ENCODE measurements around the gene PIP5K1C. TPM values are rescaled to one million over a fixed set of nuclear protein-coding genes. Genes with fewer than 3 reads are reported as not detected.

The PIP5K1C gene
- total and polyA plus RNA-seq, 10 of the 15 experiments (the other 5 are each of a cell fraction or from before 2014, with no cell fraction given) = 0.39 to 19.6 (median 5.3) TPM

GRCh38 chr19:3736106-3736724 is 35.9 kb upstream of the PIP5K1C start:
- SMC1A ChIA-PET (ENCODE audit: uncharacterized antibody, unreplicated experiment) = no interaction called here
- H3K4me2 ChIP-seq (ENCODE audit: control insufficient read depth, insufficient read depth) = no peak overlapping the region
- FAIRE-seq = no peak
- no peak overlapping the region for H3K4me3 ChIP-seq
- H3K4me1 ChIP-seq (ENCODE audit: control insufficient read depth, insufficient read depth, low read length) = no peaks in the 10 kb centered on the region
- CTCF ChIA-PET = no interaction called here
- no peak overlapping the region for H2AFZ ChIP-seq (ENCODE audit: control insufficient read depth, low read depth, low read length)
- H3K79me2 ChIP-seq (ENCODE audit: control insufficient read depth, insufficient read depth, low read length) = no peaks in the 10 kb centered on the region
- ATAC-seq = no peak
- POLR2A ChIA-PET = no interaction called here
- no peaks in the 10 kb centered on the region for H3K9me3 ChIP-seq (replicated peaks; ENCODE audit: control insufficient read depth, insufficient read depth, low read length)
- no peaks in the 10 kb centered on the region for H3K36me3 ChIP-seq (ENCODE audit: control insufficient read depth in 2 of 2, insufficient read depth in 2 of 2, low read length in 1 of 2)
- 26% methylated on average over 21 of the region's 21 CpGs for WGBS (ENCODE audit: insufficient coverage, insufficient replicate concordance, low lambda C conversion rate, missing lambda C conversion rate)
- intact Hi-C loops (cut with micrococcal nuclease; ENCODE audit: unreplicated experiment) = no loop called here
- RAD21 ChIA-PET (ENCODE audit: unreplicated experiment) = no interaction called here
- no peak overlapping the region for H3K9ac ChIP-seq (ENCODE audit: control insufficient read depth, insufficient read depth, low read length)
- H3K27me3 ChIP-seq (replicated peaks in 1 of 2; ENCODE audit: control insufficient read depth in 2 of 2, insufficient read depth in 2 of 2, low read length in 1 of 2) = no peaks in the 10 kb centered on the region
- no peak for DNase-seq (ENCODE audit: low read depth, low spot score)
- no TSS peak for BruUV-seq (replicated peaks)
- no peaks in the 10 kb centered on the region for H4K20me1 ChIP-seq (ENCODE audit: control insufficient read depth, insufficient read depth)
- in situ Hi-C loops (cut with MboI) = no loop called here
- H3K27ac ChIP-seq (ENCODE audit: control insufficient read depth, insufficient read depth) = no peak overlapping the region
- no peak for TF ChIP-seq FOXK2 (IDR thresholded peaks at IDR 0.05)
- no peak for TF ChIP-seq POU2F2 (IDR thresholded peaks at IDR 0.05; ENCODE audit: borderline replicate concordance, low read depth, low read length)
- TF ChIP-seq SKIL (IDR thresholded peaks at IDR 0.05; ENCODE audit: low read depth, poor library complexity, severe bottlenecking) = no peak
- no peak for TF ChIP-seq MEF2A (IDR thresholded peaks at IDR 0.05; ENCODE audit: insufficient read depth, low read depth, low read length)
- no peak for TF ChIP-seq E4F1 (IDR thresholded peaks at IDR 0.05; ENCODE audit: borderline replicate concordance, partially characterized antibody)
- no peak for TF ChIP-seq RELA (IDR thresholded peaks at IDR 0.05; ENCODE audit: borderline replicate concordance, partially characterized antibody)
- no peak for TF ChIP-seq SIX5 (IDR thresholded peaks at IDR 0.05; ENCODE audit: low read depth, low read length, severe bottlenecking)
- no peak for TF ChIP-seq JUND (IDR thresholded peaks at IDR 0.05; ENCODE audit: low read depth, low read length)
- no peak for TF ChIP-seq NR2C2 (IDR thresholded peaks at IDR 0.05; ENCODE audit: borderline replicate concordance, control insufficient read depth, insufficient read length, low read depth)
- TF ChIP-seq RFX5 (IDR thresholded peaks at IDR 0.05; ENCODE audit: low read depth, low read length) = no peak
- no peak for TF ChIP-seq USF2 (IDR thresholded peaks at IDR 0.05; ENCODE audit: borderline replicate concordance, low read depth, low read length)
- no peak for TF ChIP-seq NFXL1 (IDR thresholded peaks at IDR 0.05; ENCODE audit: borderline replicate concordance)
- TF ChIP-seq SMAD1 (IDR thresholded peaks at IDR 0.05; ENCODE audit: low read depth, partially characterized antibody) = no peak
- no peak for TF ChIP-seq NRF1 (conservative IDR thresholded peaks at IDR 0.05; ENCODE audit: low read depth, low read length)
- TF ChIP-seq PRDM15 (CRISPR knock-in tag; IDR thresholded peaks at IDR 0.05) = no peak
